ENCODE data around the gene PRDM10.

DNA sequence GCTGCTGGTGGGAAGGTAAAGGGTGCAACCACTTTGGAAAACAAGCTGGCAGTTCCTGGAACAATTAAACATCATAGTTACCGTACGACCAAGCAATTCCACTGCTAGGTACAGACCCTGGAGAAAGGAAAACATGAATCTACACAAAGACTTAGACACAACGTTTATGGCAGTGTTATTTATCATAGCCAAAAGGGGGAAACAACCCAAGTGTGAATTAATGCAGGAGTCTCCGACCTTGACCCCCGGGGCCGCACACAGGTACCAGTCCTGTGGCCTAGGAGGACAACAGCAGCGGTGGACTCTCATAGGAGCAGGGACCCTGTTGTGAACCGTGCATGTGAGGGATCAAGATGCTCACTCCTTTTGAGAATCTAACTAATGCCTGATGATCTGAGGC lies 22.5 kb downstream of the PRDM10 start:
- TF ChIP-seq, protein P1, sequence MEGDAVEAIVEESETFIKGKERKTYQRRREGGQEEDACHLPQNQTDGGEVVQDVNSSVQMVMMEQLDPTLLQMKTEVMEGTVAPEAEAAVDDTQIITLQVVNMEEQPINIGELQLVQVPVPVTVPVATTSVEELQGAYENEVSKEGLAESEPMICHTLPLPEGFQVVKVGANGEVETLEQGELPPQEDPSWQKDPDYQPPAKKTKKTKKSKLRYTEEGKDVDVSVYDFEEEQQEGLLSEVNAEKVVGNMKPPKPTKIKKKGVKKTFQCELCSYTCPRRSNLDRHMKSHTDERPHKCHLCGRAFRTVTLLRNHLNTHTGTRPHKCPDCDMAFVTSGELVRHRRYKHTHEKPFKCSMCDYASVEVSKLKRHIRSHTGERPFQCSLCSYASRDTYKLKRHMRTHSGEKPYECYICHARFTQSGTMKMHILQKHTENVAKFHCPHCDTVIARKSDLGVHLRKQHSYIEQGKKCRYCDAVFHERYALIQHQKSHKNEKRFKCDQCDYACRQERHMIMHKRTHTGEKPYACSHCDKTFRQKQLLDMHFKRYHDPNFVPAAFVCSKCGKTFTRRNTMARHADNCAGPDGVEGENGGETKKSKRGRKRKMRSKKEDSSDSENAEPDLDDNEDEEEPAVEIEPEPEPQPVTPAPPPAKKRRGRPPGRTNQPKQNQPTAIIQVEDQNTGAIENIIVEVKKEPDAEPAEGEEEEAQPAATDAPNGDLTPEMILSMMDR (IDR thresholded peaks at IDR 0.05; ENCODE audit: low read depth, low read length): no peak
- no peak for TF ChIP-seq EZH2phosphoT487 (IDR thresholded peaks at IDR 0.05; ENCODE audit: low read depth)
